Right forelimb (tissue), 1 donor: Measurements from ENCODE around the gene DNMT3L.
"Not testable (repeated sequence)": the region's sequence is repeated elsewhere in the genome, so short reads cannot be mapped to it uniquely, and the experiment has no call there.

Experiments
- DNase-seq: peaks from one replicate; pipeline ENCODE4 v3.0.0-alpha.2; 2018

The DNMT3L gene

GRCh38 chr21:44275041-44275440, 13.3 kb upstream of the DNMT3L start:
- no peak for DNase-seq

- no peak for DNase-seq
Observed at GRCh38 chr21:44273046-44273445, 11.3 kb upstream of the DNMT3L start.

- DNase-seq, result no peak
Observed at GRCh38 chr21:44272284-44272858, 10.7 kb upstream of the DNMT3L start.

- no peak for DNase-seq
Observed at GRCh38 chr21:44271558-44272283, 10.0 kb upstream of the DNMT3L start.

- DNase-seq, result no peak
Observed at GRCh38 chr21:44269090-44269489, 7.4 kb upstream of the DNMT3L start.

- peak; percentile 32 for DNase-seq
Observed at GRCh38 chr21:44267655-44268142, 6.0 kb upstream of the DNMT3L start.

- DNase-seq, result no peak
Observed at GRCh38 chr21:44265734-44266270, 4.1 kb upstream of the DNMT3L start.

GRCh38 chr21:44263768-44264167, 2.1 kb upstream of the DNMT3L start:
- no peak for DNase-seq

- peak; percentile 37 for DNase-seq
Observed at GRCh38 chr21:44263221-44263760, 1.6 kb upstream of the DNMT3L start.

GRCh38 chr21:44262338-44263056, 800 bp upstream of the DNMT3L start:
- no peak for DNase-seq

GRCh38 chr21:44260791-44261631, 686 bp downstream of the DNMT3L start:
- DNase-seq, result peak; percentile 38

GRCh38 chr21:44260066-44260465, 1.6 kb downstream of the DNMT3L start:
- DNase-seq, result no peak

- no peak for DNase-seq
Observed at GRCh38 chr21:44259082-44259705, 2.5 kb downstream of the DNMT3L start.

GRCh38 chr21:44258056-44258725, 3.5 kb downstream of the DNMT3L start:
- no peak for DNase-seq

GRCh38 chr21:44255511-44255981, 6.2 kb downstream of the DNMT3L start:
- no peak for DNase-seq

- DNase-seq, result no peak
Observed at GRCh38 chr21:44253832-44254710, 7.6 kb downstream of the DNMT3L start.

- not testable (repeated sequence) for DNase-seq
Observed at GRCh38 chr21:44249204-44250037, 12.3 kb downstream of the DNMT3L start.

GRCh38 chr21:44247904-44248303, 13.8 kb downstream of the DNMT3L start:
- DNase-seq, result not testable (repeated sequence)

- DNase-seq, result not testable (repeated sequence)
Observed at GRCh38 chr21:44243980-44244379, 17.7 kb downstream of the DNMT3L start.
